GM12891 (cell line): ENCODE measurements around the gene VSIG2.

Experiments
- POLR2A ChIP-seq: IDR thresholded peaks from 2 replicates; pipeline ENCODE4 v1.6.1; 2011; ENCODE audit warnings: low read depth, low read length, control low read depth
- POLR2AphosphoS5 ChIP-seq: IDR thresholded peaks from 2 replicates; pipeline ENCODE4 v1.6.1; 2011; ENCODE audit warnings: low read depth, low read length, control low read depth
- TAF1 ChIP-seq: IDR thresholded peaks from 2 replicates; pipeline ENCODE4 v1.6.1; 2011; ENCODE audit warnings: low read depth, low read length, control low read depth

GRCh38 chr11:124801014-124801413, 49.0 kb upstream of the VSIG2 start:
- TF ChIP-seq POLR2A (no peak), POLR2AphosphoS5 (no peak), TAF1 (no peak)
